Hematopoietic multipotent progenitor cell (in vitro differentiated cells): ENCODE measurements around the gene KLHL11. TPM values are rescaled to one million over a fixed set of nuclear protein-coding genes. Genes with fewer than 3 reads are reported as not detected.
A peak's percentile ranks its signal among the peaks of the same experiment; 100 is the strongest.

ENCODE experiments used
- DNase-seq, 3 donors: peaks; one replicate each; pipeline ENCODE4 v3.0.0-alpha.2; 2011 to 2015; ENCODE audit warnings: low read depth in 2 of 3, low spot score in 2 of 3
- total RNA-seq: library from RNA; depleted of rRNA; stranded (reverse); fragments of >200 nt; gene quantifications from one replicate; pipeline ENCODE4 v1.2.3, GENCODE V29; 2012

KLHL11 gene, protein sequence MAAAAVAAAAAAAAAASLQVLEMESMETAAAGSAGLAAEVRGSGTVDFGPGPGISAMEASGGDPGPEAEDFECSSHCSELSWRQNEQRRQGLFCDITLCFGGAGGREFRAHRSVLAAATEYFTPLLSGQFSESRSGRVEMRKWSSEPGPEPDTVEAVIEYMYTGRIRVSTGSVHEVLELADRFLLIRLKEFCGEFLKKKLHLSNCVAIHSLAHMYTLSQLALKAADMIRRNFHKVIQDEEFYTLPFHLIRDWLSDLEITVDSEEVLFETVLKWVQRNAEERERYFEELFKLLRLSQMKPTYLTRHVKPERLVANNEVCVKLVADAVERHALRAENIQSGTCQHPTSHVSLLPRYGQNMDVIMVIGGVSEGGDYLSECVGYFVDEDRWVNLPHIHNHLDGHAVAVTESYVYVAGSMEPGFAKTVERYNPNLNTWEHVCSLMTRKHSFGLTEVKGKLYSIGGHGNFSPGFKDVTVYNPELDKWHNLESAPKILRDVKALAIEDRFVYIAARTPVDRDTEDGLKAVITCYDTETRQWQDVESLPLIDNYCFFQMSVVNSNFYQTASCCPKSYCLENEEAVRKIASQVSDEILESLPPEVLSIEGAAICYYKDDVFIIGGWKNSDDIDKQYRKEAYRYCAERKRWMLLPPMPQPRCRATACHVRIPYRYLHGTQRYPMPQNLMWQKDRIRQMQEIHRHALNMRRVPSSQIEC
- 21.8 TPM for total RNA-seq

GRCh38 chr17:41864836-41865595 is at the start of gene KLHL11:
TSS of gene KLHL11 (minus strand) at chr17:41865423. CDS start at chr17:41865370, 53 bp downstream.
- peak; percentile 71 to 90 (median 89) for DNase-seq

DNA sequence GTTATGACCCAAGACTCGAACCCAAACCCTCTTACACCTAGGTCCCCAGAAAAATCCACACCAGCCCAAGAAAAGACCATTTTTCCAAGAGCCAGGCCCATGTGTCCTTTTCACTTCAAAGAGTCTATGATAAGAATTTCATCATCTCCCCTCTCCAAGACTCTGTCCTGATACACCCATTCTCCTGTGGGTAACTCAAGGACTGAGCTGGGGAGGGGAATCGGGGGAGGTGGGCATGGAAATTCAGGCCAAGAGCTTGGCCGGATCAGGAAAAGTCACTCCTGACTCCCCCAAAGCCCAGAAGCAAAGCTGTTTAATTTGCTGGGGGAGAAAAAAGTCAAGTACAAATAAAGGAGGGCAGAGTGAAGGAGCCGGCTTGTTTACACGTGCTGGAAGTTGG is 49.8 kb upstream of the KLHL11 start:
- no peak for DNase-seq

DNA sequence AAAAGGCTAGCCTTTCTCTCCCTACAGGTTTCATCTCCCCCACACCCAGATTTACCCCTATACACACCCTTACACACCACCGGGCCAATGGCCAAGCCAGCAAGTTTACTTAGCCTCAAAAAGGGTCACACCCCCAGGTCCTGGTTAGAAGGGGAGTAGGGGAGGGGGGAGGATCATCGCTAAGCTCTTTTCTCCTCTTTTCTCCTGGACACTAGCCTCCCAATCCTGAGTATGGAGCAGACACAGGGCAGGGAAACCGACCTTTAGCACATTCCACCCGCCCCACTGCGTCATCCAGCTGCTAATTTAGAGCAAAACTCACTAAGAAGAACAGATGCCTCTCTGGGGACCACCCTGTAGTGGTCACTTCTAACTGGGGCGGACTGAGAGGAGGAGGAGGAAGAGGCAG is 49.1 kb upstream of the KLHL11 start:
- no peak for DNase-seq

DNA sequence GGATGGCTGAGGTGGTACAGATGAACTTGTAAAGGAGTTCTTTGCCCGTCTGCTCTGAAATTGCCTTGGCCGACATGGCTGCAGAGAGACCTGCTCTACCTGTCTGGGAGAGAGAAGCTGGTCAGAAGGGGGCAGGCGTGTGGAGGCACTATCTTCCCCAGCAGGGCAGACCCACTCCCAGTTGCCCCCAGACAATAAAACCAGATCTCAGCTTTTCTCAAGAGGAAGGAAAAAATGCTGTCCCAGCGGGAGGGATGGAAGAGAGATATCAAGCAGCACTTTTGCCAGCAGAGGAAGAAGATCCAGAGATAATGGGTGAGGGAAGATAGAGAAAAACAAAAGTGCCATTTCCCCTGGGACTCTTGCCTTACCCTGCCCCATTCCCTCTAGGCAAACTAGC is 48.6 kb upstream of the KLHL11 start:
- no peak for DNase-seq

DNA sequence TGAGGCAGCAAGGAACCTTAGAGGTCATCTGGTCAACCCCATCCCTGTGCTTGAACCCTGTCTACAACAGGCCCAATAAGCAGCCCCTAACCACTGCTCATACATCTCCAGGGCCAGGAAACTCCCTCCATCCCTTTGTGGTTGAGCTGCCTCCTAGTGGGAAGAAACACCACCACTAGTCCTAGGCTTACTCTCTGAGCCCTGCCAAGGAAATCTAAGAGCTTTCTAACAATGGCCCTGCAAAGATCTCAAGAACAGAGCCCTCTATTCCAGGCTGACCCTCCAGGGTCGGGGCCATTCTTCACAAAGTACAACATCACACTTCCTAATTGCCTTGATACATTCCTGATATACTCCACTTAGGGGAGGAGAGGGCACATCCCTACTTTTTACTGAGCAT is 47.7 kb upstream of the KLHL11 start:
- DNase-seq, result no peak

GRCh38 chr17:41910701-41911391 is 45.6 kb upstream of the KLHL11 start:
- no peak for DNase-seq

DNA sequence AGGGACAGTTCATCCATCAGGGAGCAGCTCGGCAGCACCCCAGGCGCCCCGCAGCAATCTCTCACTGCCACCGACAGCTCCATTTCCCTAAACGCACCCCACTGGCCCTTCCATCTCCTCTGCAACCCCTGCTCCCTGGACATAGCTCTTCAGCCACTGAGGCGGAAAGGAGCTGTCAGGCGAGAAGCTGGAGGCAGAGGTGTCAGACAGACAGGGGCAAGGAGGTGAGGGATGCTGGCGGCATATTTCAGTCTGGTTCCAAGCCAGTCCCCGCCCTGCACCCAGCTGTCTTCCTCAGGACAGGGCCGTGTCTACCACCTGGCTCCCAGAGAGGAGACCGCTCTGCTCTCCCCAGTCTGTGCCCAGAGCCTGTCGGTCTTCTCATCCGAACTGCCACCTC is 43.9 kb upstream of the KLHL11 start:
- no peak for DNase-seq

GRCh38 chr17:41907633-41908539 is 42.7 kb upstream of the KLHL11 start:
- no peak for DNase-seq

DNA sequence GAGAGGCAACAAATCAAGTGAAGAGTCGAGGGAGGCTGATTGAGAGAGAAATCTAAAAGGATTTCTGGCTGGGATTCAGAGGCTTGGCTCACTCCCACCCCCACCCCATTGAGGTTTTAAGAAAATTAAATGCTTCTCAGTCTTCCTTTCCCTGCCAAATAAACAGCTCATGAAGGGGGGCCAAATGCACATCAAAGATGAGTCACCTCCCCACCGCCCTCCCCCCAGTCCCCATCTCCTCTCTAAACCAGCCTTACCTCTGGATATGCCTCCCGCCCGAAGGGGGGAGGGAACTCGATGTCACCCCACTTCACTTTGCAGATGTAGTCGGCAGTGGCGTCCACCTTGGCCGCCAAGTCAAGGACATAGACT is 41.9 kb upstream of the KLHL11 start:
- no peak for DNase-seq

DNA sequence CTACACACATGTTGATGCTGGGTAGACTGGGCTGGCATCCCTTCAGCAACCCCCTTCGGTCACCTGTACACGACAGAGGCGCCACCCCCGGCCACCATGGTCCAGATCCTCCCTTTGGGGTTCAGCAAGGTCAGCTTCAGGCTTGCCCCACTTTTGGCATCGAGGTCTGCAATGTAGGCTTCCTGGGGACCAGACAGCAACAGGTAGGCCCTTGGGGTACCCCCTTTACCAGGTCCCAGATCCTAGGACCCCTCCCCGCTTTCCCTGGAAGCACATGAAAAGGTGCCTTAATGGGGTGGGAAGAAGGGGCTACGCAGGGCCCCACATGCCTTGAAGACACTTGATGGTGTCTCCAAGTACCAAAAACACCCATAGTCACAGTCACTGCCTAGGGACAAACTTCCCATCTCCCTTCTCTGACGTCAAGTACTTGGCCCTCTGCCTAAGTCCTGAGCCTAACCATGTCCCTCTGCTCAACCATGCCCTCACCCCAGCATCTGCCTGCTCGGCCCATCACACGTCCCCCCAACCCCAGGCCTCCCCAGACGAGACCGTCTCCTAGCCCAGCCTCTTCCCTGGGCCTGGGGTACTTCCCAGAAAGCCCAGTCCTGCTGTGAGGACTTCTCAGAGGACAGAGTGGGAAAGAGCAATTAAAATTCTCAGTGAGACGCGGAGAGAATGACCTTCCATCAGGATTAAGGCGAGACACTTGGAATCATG is 41.4 kb upstream of the KLHL11 start:
- no peak for DNase-seq

DNA sequence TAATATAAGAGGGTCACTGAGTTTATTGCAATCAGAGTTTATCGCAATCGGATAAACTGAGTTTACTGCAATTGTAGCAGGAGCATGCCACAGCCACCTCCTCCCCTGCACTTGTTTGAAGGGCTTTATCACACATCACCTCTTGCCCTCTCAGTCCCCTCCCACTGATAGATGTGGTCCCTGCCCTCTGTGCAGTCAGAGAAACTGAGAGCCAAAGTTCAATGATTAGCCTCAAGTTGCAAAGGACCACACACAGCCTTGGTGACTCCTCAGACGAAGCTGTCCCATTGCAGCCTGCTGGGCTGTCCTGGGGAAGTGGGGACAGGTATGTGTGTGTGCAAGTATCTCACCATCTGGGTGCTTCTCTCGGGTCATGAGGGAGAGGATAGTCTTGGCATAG is 39.9 kb upstream of the KLHL11 start:
- no peak for DNase-seq

DNA sequence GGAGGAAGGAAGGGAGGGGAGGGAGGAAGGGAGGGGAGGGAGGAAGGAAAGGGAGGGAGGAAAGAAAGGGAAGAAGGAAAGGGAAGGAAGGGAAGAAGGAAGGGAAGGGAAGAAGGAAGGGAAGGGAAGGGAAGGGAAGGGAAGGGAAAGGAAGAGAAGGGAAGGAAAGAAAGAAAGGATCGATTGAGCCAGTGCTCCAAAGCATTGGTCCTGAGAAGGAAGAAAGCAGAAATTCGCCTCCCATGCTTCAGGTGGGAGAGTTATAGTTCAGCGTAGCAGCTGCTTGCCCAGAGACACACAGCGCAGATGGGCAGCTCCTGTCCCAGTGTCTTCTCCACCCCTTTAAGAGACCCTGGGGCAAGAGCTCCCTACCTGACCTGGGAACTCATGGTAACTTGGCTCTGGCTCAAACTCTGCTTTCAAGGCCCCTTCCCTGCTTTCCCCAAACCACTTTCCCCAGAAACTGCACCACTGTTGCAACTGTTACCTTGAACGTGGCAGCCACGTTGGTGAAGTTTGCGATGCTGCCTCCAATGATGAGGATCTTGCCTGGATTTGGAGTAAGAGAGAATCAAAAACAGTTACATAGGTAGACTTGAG is 39.1 kb upstream of the KLHL11 start:
- DNase-seq, result no peak

- no peak for DNase-seq
These were observed 36.4 kb upstream of the KLHL11 start for GRCh38 chr17:41901646-41902045.

- DNase-seq, result no peak
These were observed 31.5 kb upstream of the KLHL11 start for GRCh38 chr17:41896726-41897125.

- DNase-seq, result no peak
These were observed 30.4 kb upstream of the KLHL11 start for GRCh38 chr17:41895617-41896016.

GRCh38 chr17:41894791-41895331 is 29.6 kb upstream of the KLHL11 start:
- no peak for DNase-seq

DNA sequence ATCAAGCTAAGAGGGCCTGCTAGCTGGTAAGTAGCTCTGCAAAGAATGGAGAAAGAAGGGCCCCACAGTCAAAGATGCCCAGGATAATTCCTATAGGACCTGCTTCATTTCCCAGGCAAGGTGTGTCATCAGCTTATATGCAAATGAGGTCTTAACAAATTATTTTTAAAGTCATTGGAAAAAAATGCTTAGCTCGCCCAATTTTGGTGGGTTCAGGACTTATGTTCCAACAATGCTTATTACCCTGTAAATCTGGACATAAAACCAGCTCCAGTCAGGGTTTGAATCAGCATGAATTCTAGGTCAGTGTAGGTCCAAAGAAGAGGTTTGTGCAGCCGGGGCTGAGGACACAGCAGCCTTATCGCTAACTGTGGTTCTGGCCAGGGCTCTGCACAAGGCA is 28.2 kb upstream of the KLHL11 start:
- no peak for DNase-seq

- no peak for DNase-seq
These were observed 26.8 kb upstream of the KLHL11 start for GRCh38 chr17:41892021-41892376.
